ENCODE measurements around the gene GRK4. TPM values are rescaled to one million over a fixed set of nuclear protein-coding genes. Genes with fewer than 3 reads are reported as not detected.

Gene GRK4
- total RNA-seq, 1 experiment from 2014 or later, result 4.4 TPM

- DNase-seq (ENCODE audit: low read depth), result no peak
Observed at GRCh38 chr4:3010998-3011397, 47.6 kb downstream of the GRK4 start.

DNA sequence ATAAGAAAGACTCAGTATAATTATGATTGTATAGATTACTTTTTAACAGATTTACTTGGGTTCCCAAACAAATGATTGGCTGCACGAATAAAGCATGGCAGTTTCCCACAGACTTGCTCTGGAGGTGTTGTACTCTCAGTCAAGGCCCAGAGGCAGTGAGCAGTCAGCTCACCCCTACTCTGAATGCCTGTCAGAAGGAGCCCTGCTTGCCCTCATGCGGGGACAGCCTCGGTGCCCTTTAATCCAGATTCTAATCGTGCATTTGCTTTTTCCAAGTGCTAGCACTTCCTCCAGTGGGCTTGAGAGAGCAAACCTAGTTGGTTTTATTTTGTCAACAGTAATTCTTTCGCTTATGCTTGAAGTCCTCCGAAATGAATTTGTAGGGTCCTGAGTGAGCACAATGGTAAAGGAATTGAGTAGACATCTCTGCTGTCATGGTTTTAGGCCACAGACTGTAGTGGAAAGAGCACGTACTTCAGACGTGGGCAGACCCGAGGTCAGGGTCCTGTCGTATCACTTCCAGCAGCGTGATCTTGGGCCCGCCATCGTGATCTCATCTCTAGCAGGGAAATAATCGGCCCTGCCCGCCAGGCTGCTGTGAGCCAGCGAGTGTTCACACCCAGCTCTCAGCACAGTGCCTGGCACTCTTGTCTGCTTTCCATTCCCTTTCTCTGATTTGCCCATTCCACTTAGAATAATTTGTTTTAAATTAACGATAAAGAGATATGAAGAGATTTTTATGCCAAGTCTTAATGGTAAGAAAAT is 48.3 kb downstream of the GRK4 start:
- DNase-seq (ENCODE audit: low read depth), result no peak

- DNase-seq (ENCODE audit: low read depth), result no peak
Observed at GRCh38 chr4:3013323-3013722, 50.0 kb downstream of the GRK4 start.

DNA sequence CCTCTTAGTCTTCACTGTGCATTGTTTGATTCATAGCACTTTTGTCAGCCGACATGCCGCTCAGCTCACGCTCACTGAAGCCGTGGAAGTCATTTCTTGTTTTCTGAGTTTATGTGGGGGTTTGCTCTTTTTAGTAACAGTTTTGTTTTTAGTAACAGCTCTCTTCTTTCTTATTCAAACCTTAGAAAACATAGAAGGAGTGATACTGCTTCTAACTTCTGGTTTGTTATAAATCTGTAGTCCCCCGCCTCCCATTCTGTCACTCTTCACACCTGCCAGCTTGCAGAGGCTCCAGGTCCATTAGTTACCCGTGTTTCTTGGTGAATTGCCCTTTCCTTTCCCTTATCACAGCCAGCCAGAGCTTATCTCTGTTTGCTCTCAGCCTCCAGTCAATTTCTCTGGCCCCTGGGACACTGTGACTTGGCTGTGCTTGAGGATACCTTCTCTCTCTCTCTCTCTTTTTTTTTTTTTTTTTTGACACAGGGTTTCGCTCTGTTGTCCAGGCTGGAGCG is 50.5 kb downstream of the GRK4 start:
- DNase-seq (ENCODE audit: low read depth), result no peak

DNA sequence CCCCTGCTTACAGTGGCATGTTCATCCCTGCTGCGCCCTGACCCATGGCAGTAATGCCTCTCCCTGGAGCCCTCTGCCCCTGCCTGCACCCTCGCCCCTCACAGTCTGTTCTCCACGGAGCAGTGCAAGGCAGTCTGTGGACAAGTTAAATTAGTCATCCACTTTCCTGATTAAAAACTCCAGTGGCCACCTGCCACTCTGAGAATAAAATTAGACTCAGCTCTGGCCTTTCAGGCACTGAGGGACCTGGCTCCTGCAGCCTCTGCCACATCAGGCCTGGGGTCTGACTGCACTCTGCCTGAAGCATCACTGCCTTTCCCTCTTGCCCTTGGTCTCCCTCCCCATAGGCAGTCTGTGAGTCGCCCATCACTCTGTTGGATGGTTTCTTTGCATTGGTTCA is 53.6 kb downstream of the GRK4 start:
- DNase-seq (ENCODE audit: low read depth), result no peak

- DNase-seq (ENCODE audit: low read depth), result no peak
Observed at GRCh38 chr4:3017504-3017903, 54.1 kb downstream of the GRK4 start.

- no peak for DNase-seq (ENCODE audit: low read depth)
Observed at GRCh38 chr4:3019145-3019846, 55.9 kb downstream of the GRK4 start.

- no peak for DNase-seq (ENCODE audit: low read depth)
Observed at GRCh38 chr4:3021127-3021526, 57.8 kb downstream of the GRK4 start.

DNA sequence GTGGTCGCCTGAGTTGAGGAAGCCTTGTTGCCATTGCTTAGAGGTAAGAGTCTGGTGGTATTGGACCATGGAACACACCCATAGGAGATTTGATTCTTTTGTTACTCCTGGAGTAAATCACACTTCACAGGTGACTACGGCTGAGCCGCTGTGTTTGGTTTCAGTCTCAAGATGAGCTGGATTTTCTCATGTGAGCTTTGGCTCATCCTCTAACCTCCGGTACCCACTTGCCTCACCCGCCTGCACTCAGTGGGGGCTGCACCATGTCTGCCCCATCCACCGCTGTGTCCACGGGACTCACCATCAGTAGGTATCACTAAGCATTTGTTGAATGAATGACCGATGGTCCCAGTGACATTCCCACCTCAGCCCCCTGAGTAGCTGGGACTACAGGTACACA is 58.3 kb downstream of the GRK4 start:
- no peak for DNase-seq (ENCODE audit: low read depth)

- no peak for DNase-seq (ENCODE audit: low read depth)
Observed at GRCh38 chr4:3022112-3022511, 58.7 kb downstream of the GRK4 start.

DNA sequence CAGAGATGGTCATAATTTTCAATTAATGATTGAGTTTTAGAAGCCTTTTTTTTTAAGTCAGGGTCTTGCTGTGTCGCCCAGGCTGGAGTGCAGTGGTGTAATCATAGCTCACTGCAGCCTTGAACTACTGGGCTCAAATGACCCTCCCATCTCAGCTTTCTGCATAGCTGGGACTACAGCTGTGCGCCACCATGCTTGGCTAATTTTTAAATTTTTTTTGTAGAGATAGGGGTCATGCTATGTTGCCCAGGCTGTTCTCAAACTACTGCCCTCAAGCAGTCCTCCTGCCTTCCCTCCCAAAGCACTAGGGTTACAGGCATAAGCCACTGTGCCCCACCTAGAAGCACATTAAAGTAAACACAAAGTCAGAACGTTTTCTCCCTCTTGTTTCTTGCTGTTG is 59.3 kb downstream of the GRK4 start:
- DNase-seq (ENCODE audit: low read depth), result no peak

- DNase-seq (ENCODE audit: low read depth), result no peak
Observed at GRCh38 chr4:3025881-3026280, 62.5 kb downstream of the GRK4 start.

- no peak for DNase-seq (ENCODE audit: low read depth)
Observed at GRCh38 chr4:3026540-3026939, 63.2 kb downstream of the GRK4 start.

GRCh38 chr4:3029464-3029863 is 66.1 kb downstream of the GRK4 start:
- DNase-seq (ENCODE audit: low read depth), result no peak

DNA sequence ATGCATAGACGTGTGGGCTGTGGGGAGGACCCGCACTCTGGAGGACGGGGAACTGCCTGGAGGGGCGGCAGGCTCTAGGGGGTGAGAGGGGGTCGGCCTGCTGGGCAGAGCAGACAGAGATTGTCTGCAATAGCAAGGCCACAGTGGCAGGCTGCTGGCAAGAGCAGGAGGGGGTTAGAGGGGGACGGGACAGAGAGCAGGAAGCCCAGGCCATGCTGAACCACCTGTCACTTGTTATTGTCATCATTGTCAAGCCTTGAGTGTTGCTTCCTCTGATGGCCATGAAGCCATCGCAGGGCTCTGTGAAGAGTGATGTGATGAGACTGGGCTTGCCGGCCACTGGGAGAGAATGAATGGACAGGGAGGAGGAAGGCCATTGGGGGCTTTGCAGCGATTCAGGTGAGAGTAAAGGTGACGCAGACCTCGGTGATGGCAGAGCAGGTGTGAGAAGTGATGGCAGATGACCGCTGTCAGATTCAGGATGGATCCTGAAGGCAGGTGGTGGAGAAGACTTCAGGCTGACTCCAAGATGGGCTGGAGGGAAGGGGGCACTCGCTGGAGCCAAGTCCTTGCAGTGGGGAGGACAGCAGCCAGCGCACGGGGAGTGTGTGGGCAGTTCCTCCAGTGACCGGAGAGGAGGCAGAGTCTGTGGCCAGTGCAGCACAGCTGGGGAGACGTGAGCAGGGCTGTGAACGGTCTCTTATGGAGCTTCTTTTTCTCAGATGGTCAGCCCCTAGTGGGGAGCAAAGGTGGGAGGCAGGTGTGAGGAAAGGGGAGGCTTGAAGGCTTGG is 67.4 kb downstream of the GRK4 start:
- no peak for DNase-seq (ENCODE audit: low read depth)

- no peak for DNase-seq (ENCODE audit: low read depth)
Observed at GRCh38 chr4:3031357-3032082, 68.1 kb downstream of the GRK4 start.

DNA sequence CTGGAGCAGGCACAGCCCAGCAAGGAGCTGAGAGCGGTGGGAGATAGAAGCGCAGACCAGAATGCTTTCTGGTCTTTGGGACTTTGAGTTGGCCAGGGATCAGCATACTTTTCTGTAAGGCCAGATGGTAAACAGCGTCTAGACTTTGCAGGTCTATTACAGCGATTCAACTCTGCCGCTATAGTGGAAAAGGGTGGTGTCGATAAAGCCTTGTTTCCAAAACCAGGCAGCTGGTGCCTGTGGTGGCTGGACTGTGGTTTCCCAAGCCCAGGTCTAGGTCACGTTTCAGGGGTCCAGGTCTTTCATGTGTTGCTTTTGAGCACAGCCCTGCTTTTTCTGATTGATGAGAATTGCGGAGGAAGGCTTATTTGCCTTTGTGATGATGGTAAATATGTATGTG is 70.9 kb downstream of the GRK4 start:
- no peak for DNase-seq (ENCODE audit: low read depth)

DNA sequence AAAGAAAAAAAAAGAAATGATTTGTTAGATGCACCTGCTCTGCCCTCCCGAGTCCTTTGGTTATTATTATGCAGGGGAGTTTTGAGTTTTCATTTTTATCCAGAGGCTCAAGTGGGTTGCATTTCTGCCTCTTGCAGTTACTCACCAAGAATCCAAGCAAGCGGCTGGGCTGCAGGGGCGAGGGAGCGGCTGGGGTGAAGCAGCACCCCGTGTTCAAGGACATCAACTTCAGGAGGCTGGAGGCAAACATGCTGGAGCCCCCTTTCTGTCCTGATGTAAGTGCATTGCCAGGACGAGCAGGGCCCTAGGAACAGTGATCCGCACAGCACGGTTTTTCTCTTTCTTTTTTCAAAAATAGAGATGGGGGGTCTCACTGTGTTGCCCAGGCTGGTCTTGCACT is 71.9 kb downstream of the GRK4 start:
- no peak for DNase-seq (ENCODE audit: low read depth)

DNA sequence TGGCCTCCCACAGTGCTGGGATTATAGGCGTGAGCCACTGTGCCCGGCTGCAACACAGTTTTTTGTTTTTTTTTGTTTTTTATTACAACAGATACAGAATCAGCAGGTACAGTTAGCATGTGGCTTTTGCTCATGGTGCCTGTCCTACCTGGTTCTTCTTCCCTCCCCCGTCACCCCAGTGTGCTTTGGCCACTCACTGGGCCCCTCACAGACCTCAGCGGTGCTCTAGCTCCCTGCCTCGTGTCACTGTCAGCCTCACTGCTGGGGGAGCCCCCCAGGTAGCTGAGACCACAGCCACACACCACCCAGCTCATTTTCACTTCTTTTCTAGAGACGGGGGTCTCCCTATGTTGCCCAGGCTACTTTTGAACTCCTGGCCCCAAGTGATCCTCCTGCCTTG is 72.3 kb downstream of the GRK4 start:
- DNase-seq (ENCODE audit: low read depth), result no peak

DNA sequence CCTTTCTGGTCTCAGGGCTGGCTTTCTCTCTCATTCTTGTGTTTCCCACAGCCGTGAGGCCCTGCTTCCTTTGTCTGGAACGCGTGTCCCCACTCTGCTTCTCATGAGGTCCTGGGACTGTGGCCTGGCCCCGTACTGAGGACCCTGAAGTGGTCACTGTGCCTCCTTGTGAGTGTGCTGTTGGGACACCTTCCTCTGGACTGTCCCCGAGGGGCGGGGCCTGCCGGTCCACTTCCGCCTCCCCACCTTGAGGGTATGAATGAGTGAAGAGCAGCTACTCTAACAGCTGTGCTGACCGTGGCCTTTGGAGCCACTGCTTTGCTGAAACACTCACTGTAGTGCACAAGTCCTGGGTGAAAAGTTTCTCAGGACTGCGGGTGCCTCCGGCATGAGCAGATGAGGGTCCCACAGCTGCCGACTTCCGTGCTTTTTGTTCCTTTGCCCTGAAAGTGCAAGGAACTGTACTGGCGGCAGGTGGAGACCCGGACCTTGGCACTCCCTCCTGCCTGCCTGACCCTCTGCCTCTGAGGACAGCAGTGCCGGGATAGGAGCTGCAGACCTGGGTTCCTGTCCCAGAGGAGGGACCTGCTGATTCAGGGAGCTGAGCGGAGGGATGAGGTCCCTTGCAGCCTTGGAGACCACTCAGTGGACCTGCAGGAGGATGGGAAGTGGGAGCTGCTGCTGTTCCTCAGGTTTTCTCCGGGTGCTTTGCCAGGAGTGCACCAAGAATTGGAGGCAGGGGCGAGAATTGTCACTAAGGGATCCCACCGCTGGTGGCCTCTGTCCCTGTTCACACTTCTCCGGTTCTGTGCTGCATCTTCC is 73.0 kb downstream of the GRK4 start:
- DNase-seq (ENCODE audit: low read depth), result no peak
